Measurements from ENCODE around the gene C1orf50.

C1orf50 gene

GRCh38 chr1:42736571-42737200 is 30.4 kb upstream of the C1orf50 start:
- no peak overlapping the region for H3K27ac ChIP-seq
- TF ChIP-seq ZFX (IDR thresholded peaks at IDR 0.05; ENCODE audit: borderline replicate concordance) (no peak), CTCF (IDR thresholded peaks at IDR 0.05) (no peak)

- no peak overlapping the region for H3K27ac ChIP-seq
- TF ChIP-seq CTCF (IDR thresholded peaks at IDR 0.05) (no peak), ZFX (IDR thresholded peaks at IDR 0.05; ENCODE audit: borderline replicate concordance) (no peak)
Observed at GRCh38 chr1:42737257-42737656, 29.8 kb upstream of the C1orf50 start.

GRCh38 chr1:42737986-42738677 is 28.9 kb upstream of the C1orf50 start:
- TF ChIP-seq CTCF (IDR thresholded peaks at IDR 0.05) (no peak), ZFX (IDR thresholded peaks at IDR 0.05; ENCODE audit: borderline replicate concordance) (no peak)
- no peak overlapping the region for H3K27ac ChIP-seq

GRCh38 chr1:42738678-42739226 is 28.3 kb upstream of the C1orf50 start:
- H3K27ac ChIP-seq: no peak overlapping the region

GRCh38 chr1:42739753-42740700 is 27.0 kb upstream of the C1orf50 start, which contains the start of gene CLDN19:
TSS of gene CLDN19 (minus strand) at chr1:42740236. CDS start at chr1:42740063, 173 bp downstream.
- no peak within 1 kb of the TSS for H3K27ac ChIP-seq
- TF ChIP-seq CTCF (IDR thresholded peaks at IDR 0.05) (no peak), ZFX (IDR thresholded peaks at IDR 0.05; ENCODE audit: borderline replicate concordance) (no peak)

More at GRCh38 chr1:42738678-42739226, 28.3 kb upstream of the C1orf50 start:
- TF ChIP-seq CTCF (IDR thresholded peaks at IDR 0.05) (no peak), ZFX (IDR thresholded peaks at IDR 0.05; ENCODE audit: borderline replicate concordance) (no peak)

GRCh38 chr1:42740851-42741580 is 26.0 kb upstream of the C1orf50 start:
- no peak for TF ChIP-seq ZFX (IDR thresholded peaks at IDR 0.05; ENCODE audit: borderline replicate concordance)
- TF ChIP-seq CTCF (IDR thresholded peaks at IDR 0.05): no peak
- no peak overlapping the region for H3K27ac ChIP-seq

All from 22Rv1 (cell line).